Activated CD8-positive, alpha-beta memory T cell treated with anti-CD3 and anti-CD28 coated beads, Interleukin-2, amount 50 U/mL, for 4 hours (primary cell): ENCODE measurements around the gene TMCC2.
"Not testable (repeated sequence)": the region's sequence is repeated elsewhere in the genome, so short reads cannot be mapped to it uniquely, and the experiment has no call there.

Experiments used
- DNase-seq: peaks from one replicate; pipeline ENCODE4 v3.0.0-alpha.2; 2020

TMCC2 gene

DNA sequence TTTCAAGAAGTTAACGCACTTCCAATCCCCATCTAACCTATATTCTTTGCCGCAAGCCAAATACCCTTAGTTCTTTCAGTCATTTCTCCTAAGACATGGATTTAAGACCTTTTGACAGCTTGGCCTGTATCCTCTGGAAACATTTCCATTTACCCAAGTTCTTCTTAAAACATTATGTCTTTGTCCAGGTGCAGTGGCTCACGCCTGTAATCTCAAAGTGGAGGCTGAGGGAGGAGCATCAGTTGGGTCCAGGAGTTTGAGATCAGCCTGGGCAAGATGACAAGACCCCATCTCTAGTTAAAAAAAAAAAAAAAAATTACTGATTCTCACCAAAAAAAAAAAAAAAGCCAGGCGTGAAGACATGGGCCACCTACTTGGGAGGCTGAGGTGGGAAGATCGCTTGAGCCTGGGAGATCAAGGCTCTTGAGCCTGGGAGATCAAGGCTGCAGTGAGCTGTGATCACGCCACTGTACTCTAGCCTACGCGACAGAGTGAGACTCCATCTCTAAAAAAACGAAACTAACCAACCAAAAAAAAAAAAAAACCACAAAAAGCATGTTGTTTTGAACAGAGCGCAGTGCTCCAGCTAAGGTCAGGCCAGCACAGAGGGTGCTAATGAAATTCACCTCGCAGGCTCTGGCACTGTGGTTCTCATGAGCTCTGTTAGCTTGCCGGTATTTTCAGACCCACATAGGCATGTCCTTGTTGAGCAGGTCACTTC, 57.8 kb downstream of the TMCC2 start:
- peak; percentile 54 for DNase-seq

DNA sequence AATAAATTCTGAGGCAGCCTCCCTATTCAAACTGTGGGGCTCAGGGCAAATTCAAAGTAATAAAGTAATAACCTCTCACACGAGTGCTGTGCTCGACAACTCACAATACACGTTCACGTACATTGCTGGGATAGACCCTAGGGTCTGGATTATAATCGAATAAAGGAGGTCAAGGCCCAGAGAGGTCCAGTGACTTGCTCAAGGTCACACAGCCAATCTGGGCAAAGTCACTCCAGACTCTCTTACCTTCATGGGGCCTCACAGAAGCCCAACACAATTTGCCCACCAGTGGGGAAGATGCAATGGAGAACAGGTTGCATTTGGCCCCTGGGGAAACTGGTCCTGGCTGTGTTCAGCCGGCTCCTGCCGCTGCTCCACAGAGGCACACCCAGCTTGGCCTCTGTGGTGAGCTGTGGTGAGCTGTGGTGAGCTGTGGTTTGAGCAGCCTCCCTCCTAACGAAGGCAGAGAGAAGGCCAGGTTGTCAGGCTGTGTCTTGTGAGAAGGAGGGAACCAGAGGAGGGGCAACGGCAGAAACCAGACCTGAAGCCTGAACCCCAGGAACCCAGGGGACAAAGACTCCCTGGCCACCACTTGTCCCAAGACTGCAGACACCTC, 58.7 kb downstream of the TMCC2 start:
- peak; percentile 47 for DNase-seq

DNA sequence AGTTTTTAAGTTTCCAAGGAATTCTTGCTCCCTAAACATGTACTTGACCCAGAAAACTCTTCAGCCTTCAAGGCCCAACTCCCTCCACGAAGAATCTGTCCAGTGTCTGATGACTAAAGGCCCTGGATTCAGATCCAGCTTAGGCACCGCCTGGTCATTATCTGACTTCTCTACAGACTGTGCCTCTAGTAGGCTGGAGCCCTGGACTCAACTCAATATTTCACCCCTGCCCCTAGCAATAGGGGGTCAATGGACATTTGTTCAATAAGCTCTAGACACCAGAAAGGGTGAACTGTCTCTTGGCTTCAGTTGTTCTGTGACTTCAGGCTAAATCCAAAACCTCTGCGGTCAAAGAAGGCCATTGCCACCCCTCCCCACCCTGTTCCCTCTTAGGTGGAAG, 59.3 kb downstream of the TMCC2 start:
- no peak for DNase-seq

DNA sequence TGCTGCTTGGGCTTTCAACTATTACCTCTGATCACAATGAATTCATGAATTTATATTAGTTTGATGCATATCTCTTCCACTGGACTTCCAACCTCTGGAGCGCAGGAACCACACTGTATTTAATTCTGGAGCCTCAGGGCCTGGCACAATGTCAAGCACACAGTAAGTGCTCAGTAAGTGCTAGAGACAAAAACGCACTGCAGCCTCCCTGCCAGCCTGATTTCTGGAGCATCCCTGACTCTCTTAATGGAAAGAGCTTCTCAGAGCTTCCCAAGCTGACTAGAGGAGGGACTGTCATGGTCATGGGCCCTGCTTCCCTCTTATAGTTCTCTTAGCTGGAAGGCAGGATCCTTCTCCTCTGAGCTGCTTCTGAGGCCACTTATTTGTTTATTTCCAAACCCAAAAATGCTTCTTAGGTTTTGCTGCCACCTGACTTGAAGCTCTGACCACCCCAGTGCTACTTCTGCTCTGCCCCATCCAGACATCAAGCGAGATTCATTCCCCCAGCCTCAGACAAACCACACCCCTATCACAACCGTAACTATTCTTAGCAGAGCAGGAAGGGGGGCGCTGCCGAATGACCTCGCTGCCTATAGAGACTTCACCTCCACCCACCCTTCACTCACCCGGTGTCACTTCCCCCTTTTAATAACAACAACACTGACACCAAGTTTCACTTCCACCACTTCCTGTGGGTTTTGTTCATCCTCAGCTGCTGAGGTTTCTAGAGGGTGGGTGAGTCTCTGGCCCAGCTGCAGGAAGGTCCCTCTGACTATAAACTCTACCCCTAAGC, 60.2 kb downstream of the TMCC2 start:
- peak; percentile 76 for DNase-seq

DNA sequence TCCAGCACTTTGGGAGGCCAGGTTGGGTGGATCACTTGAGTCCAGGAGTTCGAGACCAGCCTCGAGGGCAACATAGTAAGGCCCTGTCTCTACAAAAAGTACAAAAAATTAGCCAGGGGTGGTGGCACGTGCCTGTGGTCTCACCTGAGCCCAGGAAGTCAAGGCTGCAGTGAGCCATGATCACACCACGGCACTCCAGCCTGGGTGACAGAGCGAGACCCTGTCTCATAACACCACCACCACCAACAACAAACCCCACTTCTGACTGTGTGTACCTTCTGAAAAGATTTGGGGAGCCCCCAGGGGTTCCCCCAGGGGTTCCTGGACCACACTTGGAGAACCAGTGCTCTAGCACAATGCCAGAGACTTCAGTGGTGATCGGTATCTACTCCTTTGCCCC, 63.9 kb downstream of the TMCC2 start:
- DNase-seq, result no peak

DNA sequence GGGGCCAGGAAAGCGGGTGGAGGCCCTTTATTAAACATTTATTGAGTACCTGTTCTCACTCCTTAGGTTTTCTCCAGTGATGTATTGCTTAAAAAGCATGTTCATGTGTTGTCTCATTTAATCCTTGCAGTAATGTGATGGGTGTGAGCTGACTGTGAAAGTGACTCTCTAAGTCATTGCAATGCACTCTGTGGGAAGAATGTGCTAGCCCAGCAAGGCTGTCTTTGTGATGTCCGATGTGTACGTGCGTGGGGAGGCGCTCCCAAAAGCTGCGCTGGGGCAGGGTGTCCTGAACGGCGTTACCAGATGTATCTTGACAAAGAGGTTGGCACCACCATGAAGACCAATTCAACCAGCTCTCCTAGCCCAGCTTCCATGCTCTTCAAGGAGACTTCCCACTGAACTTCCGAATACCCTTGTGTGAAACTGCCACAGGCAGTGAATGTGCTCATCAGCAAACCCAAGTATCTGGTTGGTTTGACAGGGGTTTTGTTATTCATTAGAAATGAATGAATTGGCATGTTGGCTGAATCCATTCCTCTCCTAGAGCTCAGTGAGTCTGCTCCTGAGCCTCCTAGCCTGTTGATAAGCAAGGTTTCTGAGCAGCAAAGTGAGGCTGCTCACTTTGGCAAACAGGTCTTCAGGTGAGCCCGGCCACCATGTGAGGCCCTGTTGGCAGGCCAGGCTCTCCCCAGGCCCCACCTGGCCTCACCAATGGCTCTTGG, 65.8 kb downstream of the TMCC2 start:
- DNase-seq, result no peak

DNA sequence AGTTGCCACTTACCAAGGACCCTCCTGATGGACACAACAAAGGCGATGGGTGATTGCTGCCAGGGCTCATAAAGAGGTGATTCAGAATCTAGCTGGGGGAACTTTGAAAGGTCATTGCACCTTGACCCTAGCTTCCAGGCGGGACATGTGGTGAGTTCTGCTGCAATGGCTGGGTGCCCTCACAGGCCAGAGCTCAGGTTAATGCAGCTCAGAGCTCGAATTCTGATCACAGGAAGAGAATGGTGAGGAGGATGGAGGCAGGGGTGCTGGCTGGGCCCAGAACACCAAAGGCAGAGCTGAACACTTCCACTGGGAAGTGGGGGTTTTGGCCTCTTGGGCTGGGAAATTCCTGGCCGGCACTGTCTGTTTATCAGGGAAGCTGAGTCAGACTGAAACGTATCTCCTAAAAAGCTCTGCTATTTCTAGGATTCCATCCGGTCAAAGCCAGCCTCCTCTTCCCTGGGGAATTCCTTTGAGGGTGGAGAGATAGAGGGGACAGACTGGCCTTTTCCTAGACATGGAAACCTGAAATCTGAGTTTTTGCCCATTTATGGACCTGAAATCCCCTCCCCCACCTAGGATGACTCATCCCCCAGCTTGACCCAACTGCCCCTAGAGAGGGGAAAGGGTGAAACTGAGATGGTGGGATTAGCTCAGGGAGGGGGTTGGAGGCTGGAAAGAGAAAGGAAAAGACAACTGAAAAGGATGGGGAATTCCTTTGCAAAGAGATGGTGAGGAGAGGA, 66.6 kb downstream of the TMCC2 start:
- no peak for DNase-seq

DNA sequence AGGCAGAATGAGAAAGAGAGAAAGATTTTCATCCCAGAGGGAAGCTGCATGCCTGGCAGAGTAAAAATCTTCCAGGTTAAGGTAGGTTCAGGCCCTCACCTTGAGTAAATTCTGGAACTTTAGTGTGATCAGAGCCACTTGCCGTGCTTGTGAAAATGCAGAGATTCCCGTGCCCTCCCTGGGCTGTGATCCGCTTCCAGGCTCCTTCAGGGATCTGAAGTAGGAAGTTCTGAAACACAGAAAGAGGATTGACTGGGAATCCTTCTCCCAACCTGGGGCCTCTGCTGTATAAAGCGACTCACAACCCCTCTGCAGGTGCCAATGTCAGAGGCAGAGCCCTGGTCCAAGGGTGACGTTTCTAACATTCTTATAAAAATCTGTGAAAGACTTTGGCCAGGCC, 67.2 kb downstream of the TMCC2 start:
- no peak for DNase-seq

DNA sequence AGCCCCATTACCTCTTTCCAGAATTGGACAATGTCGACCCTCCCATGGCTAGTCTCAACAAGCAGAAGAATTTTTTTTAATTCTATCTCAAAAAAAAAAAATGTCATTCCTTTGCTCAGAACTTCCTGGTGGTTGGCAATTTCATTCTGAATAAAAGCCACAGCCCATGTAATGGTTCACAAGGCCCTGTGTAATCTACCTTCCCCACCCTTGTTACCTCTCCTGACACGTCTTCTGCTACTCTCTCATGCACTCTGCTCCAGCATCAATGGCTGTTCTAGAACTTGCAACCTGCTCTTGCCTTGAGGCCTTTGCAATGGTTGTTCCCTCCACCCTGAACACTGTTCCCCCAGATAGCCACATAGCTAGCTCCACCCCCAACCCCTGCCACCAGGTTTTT, 68.4 kb downstream of the TMCC2 start:
- no peak for DNase-seq

DNA sequence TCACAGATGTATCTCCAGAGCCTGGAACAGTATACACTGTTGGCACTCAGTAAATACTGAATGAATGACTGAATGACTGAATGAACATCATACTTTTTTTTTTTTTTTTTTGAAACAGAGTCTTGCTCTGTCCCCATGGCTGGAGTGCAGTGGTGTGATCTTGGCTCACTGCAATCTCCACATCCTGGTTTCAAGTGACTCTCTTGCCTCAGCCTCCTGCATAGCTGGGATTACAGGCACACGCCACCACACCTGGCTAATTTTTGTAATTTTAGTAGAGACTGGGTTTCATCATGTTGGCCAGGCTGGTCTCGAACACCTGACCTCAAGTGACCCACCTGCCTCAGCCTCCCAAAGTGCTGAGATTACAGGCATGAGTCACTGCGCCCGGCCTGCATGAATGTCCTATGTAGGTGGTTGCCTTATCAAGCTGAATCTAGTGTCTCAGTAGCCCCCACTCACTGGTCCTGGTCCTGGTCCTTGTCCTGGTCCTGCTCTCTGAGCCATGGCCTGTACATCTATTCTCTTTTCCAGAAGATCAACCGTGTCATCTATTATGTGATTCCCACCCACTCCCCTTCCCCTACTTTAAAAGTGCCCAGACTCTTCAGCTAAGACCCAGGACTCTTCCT, 69.9 kb downstream of the TMCC2 start:
- not testable (repeated sequence) for DNase-seq

DNA sequence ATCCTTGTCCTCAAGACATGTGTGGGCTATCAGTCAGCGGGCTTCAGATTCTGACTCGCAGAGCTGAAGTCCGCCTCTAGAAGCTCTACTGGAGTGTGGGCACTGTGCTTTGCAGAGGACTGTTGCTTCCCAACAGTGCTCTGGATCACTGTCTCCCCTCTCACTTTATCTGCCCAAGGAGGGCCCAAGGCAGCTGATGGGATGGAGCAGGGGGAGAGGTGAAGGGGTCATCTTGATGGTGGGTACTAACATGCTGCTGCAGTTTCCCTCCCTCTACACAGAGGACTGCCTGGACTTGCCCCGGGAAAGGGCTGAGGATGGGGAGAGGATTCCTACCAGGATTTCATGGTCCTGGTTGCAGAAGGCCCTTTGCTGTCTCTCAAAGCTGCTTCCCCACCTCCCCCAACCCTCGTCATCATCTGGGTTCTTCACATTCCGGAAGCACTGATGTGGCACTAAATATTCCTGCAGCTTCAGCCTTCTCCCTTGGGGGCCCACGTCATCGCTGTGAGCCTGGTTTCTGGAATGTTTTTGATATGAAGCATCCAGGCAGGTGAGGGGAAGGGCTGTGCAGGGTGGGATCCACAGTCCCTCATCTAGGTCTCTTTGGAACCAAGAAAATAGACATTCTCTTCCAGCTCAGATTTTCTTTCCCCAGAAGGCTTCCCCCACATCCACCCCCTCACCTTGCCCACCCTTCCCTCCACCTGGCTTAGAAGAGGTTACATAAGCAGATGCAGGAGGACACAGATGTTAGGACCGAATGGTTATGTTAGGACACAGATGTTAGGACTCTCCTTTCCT, 70.6 kb downstream of the TMCC2 start:
- no peak for DNase-seq

DNA sequence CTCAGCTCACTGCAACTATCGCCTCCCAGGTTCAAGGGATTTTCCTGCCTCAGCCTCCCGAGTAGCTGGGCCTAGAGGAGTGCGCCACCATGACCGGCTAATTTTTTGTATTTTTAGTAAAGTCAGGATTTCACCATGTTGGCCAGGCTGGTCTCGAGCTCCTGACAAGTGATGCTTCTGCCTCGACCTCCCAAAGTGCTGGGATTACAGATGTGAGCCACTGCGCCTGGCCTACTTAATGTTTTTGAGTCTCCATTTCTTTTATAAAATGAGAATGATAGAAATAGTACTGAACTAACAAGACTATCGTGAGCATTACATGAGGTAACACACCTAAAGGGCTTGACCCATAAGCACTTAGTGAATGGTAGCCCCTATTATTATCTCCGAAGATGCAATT, 72.4 kb downstream of the TMCC2 start:
- no peak for DNase-seq

DNA sequence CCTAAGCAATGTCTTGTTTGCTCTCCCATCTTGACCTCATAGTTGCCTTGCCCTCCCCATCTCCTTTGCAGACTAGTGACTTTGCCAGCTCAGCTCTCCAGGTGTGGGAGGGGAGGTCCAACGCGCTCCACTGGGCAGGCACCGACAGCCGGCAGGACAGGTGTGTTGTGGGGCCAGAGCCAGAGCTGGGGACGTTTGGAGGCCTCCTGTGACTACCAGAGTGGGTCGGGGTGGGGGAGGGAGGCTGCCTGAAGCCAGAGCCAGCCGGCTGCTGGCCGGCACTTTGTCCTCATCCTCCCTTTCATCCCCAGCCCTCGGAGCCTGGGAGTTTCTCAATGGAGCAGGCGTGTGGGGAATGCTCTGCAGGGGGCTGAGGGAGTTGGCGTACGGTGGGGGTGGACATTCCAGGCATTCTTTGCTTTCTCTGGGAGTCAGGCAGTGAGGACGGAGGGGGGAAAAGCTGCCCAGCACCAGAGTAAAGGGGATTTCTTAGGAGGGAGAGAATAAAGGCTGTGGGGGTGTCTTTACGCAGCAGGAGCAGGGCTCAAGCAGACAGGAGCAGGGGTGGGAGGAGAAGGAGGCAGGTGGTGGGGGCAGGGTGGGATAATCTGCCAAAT, 73.6 kb downstream of the TMCC2 start:
- DNase-seq, result no peak

DNA sequence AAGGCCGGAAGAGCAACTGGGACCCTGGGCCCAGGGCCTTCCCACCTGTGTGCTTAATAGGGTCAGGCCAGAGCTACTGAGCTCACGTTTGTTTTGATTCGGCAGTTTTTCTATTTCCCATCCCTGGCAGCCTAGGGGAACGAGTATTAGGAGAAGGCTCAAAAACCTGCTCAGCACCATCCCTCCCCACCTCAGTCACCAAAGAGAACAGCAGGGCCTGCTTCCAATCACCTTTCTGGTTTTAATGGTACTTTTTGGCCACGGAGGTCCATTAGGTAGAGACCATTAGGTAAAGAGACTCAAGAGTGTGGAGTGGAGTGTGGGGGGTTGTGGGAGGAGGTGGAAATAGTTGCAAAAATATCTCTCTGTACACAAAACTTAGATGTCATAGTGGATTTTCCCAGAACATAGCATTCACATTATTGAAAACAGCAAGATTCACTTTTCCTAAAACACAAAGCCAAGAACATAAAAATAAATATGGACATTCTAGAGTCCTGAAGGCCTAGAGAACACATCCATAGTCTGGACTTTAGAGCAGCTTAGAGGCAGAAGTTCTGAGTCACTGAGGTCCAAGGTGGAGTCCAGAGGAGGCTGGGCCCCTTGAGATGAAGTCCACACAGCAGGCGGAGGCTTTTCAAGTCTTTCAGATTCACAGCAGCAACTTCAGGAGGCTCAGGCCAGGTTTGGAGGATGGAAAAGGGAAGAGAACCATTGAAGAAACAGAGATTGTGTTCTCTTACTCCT, 74.3 kb downstream of the TMCC2 start:
- DNase-seq, result no peak

DNA sequence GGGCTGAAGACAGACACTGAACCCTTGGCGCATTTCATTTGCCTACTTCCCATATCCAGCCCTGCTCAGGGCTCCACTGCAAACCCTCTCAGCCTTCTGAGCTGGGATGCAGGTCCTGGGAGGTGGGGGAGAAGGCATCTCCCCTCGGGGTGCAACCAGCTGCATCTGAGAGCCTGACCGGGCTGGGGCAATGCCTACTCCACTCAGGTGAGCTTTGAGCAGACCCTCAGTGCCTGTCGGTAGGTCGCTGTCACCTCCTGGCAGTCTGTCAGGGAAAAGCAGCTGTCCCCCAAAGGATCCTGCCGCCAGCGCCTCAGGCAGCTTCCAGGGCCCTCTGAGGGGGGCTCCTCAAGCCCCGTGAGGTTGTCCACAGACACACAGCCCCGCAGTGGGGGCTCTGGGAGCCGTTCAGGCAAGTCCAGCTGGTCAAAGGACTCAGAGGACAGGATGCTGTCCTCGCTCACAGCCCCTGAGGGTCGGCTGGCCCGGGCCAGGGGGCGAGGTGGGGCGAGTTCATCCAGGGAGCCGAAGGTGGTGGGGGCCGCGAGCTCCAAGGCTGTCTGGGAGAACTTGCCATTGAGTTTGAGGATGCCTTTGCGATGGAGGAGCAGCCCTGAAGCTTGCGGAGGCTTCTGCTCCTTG, 75.6 kb downstream of the TMCC2 start:
- no peak for DNase-seq

DNA sequence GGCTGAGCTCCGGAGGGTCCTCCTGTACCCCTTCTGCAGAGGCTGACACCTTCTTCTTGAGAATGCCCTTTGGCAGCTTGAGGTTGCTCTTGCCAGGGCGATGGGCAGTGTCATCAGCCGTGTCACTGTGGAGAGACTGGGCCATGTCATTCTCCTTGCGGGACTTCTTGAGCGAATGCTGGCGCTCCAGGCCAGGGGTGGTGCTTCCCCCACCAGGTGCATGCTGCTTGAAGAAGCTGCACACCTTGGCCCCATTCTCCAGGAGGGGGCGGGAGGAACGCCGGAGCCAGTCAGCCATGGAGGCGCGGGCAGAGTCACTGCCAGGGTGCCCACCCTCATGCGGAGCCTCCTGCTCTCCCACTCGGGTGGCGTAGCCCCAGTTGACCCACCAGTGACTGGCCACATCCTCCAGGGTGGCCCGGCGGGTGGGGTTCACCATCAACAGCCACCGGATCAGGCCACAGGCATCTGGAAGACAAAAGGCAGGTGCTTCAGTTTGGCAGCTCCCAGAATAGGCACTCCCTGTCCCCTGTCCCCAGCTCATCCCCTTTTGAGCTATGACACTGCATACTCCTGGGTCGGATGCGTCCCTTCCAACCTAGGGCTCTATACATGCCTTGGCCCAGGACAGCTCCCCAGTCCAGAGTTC, 76.4 kb downstream of the TMCC2 start:
- no peak for DNase-seq

DNA sequence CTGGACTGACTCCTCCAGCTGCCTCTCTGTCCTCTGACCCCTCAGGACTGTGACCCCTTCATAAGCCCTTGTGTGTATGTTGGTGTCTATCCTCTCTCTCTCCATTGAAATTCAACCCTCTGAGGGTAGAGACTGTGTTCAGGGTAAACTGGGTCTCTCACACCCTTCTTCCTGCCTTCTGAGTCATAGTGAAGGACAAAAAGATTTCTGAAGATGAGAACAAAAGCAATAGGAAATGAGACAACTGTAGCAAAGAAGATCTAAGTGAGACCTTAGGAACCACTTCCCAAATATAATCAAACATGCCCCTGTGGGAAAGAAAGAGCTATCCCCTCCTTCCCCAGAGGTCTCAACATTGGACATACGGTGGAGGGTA, 76.9 kb downstream of the TMCC2 start:
- no peak for DNase-seq

DNA sequence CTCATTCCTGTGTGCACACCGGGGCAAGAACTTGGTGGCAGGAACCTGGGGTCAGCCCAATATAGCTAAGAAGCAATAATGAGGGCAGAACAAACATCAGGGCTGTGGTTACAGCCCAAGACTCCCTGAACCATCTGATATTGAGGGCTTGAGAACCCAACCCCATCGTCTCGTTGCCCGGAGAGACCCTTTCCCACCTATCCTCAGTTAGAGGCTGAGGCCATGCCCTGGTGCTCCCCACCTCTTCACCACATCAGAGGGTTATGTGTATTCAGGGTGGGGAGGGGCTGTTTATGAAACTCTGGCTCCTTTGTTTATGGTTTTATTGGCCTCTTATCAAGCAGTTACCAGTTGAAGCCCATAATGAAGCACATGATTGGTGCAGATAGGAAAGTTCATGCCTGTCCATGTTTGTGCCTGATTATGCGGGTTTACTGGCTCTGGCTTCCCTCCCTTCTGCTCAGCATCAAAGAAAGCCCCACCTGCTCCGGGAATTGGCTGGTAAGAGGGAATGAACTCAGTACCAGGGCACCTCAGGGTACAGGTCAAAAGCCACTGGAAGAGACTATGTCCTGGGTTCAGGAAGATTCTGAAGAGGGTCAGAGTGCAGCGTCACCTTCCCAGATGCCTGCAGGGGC, 79.3 kb downstream of the TMCC2 start:
- no peak for DNase-seq

DNA sequence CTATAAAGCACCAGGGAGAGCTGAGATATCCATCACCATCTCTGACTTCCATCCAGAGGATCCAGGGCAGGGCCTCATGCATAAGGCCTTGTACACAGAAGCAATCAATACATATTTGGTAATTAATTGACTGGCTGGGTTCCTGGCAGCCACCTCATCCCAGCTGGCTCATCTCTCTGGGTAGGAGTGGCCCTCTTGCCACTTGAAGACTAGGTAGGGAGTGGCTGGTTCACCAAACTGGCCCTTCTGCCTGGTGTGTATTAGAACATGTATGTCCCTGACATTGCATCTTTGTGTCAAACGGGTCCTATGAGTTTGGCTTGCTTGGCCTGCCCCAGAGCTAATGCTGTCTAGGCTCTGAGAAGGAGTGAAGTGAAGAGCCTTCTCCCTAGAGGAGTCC, 82.0 kb downstream of the TMCC2 start:
- no peak for DNase-seq
